CD4-positive, alpha-beta memory T cell (primary cell): Measurements from ENCODE around the gene ITIH2. TPM values are rescaled to one million over a fixed set of nuclear protein-coding genes. Genes with fewer than 3 reads are reported as not detected.

Source experiments
- CTCF ChIA-PET: fragments of 350-600 bp; sonication (Branson Sonifier 250); formaldehyde crosslinking; loops from one replicate; lab custom pipeline; 2021; ENCODE audit warnings: inconsistent platforms; ENCODE audit not compliant: partially characterized antibody; lab: Charles Lee
- POLR2A ChIA-PET: fragments of 350-600 bp; sonication (Branson Sonifier 250); formaldehyde crosslinking; loops from one replicate; lab custom pipeline; 2021; ENCODE audit not compliant: partially characterized antibody; lab: Charles Lee
- DNase-seq, 5 donors: peaks; one replicate each; pipeline versions ENCODE4 v3.0.0 to v3.0.0-alpha.2; 2020 to 2022; ENCODE audit warnings: mixed read lengths in 1 of 5
- H3K27ac ChIP-seq: one replicate; pipeline ENCODE4 v1.7.0; 2013; ENCODE audit warnings: low read depth, low read length
- H3K27me3 ChIP-seq: 2 replicates; pipeline ENCODE4 v1.7.0; 2013; ENCODE audit warnings: mild to moderate bottlenecking, low read length, moderate library complexity; ENCODE audit not compliant: insufficient read depth
- H3K36me3 ChIP-seq: 2 replicates; pipeline ENCODE4 v1.7.0; 2013; ENCODE audit warnings: mild to moderate bottlenecking, low read length, moderate library complexity; ENCODE audit not compliant: insufficient read depth
- H3K4me1 ChIP-seq: 2 replicates; pipeline ENCODE4 v1.7.0; 2013; ENCODE audit warnings: mild to moderate bottlenecking, low read length, moderate library complexity; ENCODE audit not compliant: insufficient read depth
- H3K4me3 ChIP-seq, 2 donors: one replicate each; pipeline ENCODE4 v1.7.0; 2013; ENCODE audit warnings: low read length in 2 of 2, mild to moderate bottlenecking in 1 of 2
- H3K9me3 ChIP-seq, 2 donors: one replicate each; pipeline ENCODE4 v1.7.0; 2013; ENCODE audit warnings: low read length in 2 of 2, control low read depth in 1 of 2; ENCODE audit not compliant: control insufficient read depth in 1 of 2
- H3K27ac Mint-ChIP-seq, 7 donors: one replicate each; pipeline ENCODE4 v1.8.0; 2020 to 2021; ENCODE audit warnings: mixed read lengths in 7 of 7, mild to moderate bottlenecking in 6 of 7, inconsistent platforms in 3 of 7, moderate library complexity in 3 of 7
- H3K27me3 Mint-ChIP-seq, 2 donors: one replicate each; pipeline ENCODE4 v1.8.0; 2020 to 2021; ENCODE audit warnings: mixed read lengths in 2 of 2
- H3K36me3 Mint-ChIP-seq, 2 donors: one replicate each; pipeline ENCODE4 v1.8.0; 2020 to 2021; ENCODE audit warnings: mixed read lengths in 2 of 2, inconsistent platforms in 1 of 2, mild to moderate bottlenecking in 1 of 2
- H3K4me1 Mint-ChIP-seq, 4 donors: one replicate each; pipeline ENCODE4 v1.8.0; 2020 to 2021; ENCODE audit warnings: mixed read lengths in 4 of 4, mild to moderate bottlenecking in 1 of 4
- H3K4me3 Mint-ChIP-seq, 8 donors: one replicate each; pipeline ENCODE4 v1.8.0; 2020 to 2021; ENCODE audit warnings: mixed read lengths in 8 of 8, mild to moderate bottlenecking in 7 of 8, moderate library complexity in 6 of 8, inconsistent platforms in 3 of 8
- H3K9me3 Mint-ChIP-seq, 8 donors: one replicate each; pipeline ENCODE4 v1.8.0; 2020 to 2021; ENCODE audit warnings: mixed read lengths in 8 of 8, mild to moderate bottlenecking in 5 of 8, inconsistent platforms in 3 of 8, moderate library complexity in 1 of 8
- intact Hi-C: fragments of 100-400 bp; cut with micrococcal nuclease; formaldehyde crosslinking; loops from one replicate; pipeline ENCODE4 v1.15.1; 2023
- polyA plus RNA-seq, 2 donors: library from polyadenylated mRNA; unstranded; fragments of 300-500 nt; fragmentation: Illumina TruSeq; gene quantifications; one replicate each; pipeline ENCODE4 v1.2.3, GENCODE V29; 2021
- total RNA-seq, 2 experiments: library from RNA; stranded (reverse); gene quantifications; one replicate each; pipeline ENCODE4 v1.2.3, GENCODE V29; 2021

The ITIH2 gene
- total and polyA plus RNA-seq, 4 experiments from 2014 or later, result not detected

- peaks cover 0 to 9% of the 10 kb centered on the region in 2 donors for H3K36me3 Mint-ChIP-seq
- no peak for DNase-seq
- Histone ChIP-seq H3K27ac (no peak overlapping the region), H3K27me3 (no peaks in the 10 kb centered on the region), H3K9me3 (no peaks in the 10 kb centered on the region), H3K4me3 (no peak overlapping the region), H3K36me3 (no peaks in the 10 kb centered on the region), H3K4me1 (no peaks in the 10 kb centered on the region)
- H3K27ac Mint-ChIP-seq, result no peak overlapping the region
- peaks cover 12% of the 10 kb centered on the region in 2 donors for H3K27me3 Mint-ChIP-seq
- peaks cover 4 to 26% (median 15%) of the 10 kb centered on the region in 8 donors for H3K9me3 Mint-ChIP-seq
- ChIA-PET POLR2A (no interaction called here), CTCF (interaction anchor here (3.6 kb wide), 1 partner anchor 9 kb away, joined by 16 read pairs; no protein-coding TSS in a partner anchor)
- H3K4me1 Mint-ChIP-seq, result no peaks in the 10 kb centered on the region
- H3K4me3 Mint-ChIP-seq, result no peak overlapping the region
- intact Hi-C loops, result no loop called here
These were observed 6.6 kb upstream of the ITIH2 start for GRCh38 chr10:7696545-7696944.

GRCh38 chr10:7697426-7697825 is 5.7 kb upstream of the ITIH2 start:
- POLR2A ChIA-PET, result no interaction called here
- Mint-ChIP-seq H3K36me3 (peaks cover 0 to 9% of the 10 kb centered on the region in 2 donors), H3K4me1 (no peaks in the 10 kb centered on the region), H3K27ac (no peak overlapping the region), H3K27me3 (peaks cover 15 to 16% of the 10 kb centered on the region in 2 donors), H3K9me3 (peaks cover 4 to 17% (median 12%) of the 10 kb centered on the region in 8 donors), H3K4me3 (no peak overlapping the region)
- Histone ChIP-seq H3K4me1 (no peaks in the 10 kb centered on the region), H3K9me3 (no peaks in the 10 kb centered on the region), H3K27ac (no peak overlapping the region), H3K4me3 (no peak overlapping the region), H3K27me3 (no peaks in the 10 kb centered on the region), H3K36me3 (no peaks in the 10 kb centered on the region)
- CTCF ChIA-PET, result interaction anchor here (0.8 to 3.6 kb wide), 2 partner anchors 10 to 172 kb away, joined by 3 to 16 read pairs; no protein-coding TSS in a partner anchor
- intact Hi-C loops, result no loop called here
- DNase-seq, result no peak

- POLR2A ChIA-PET, result no interaction called here
- H3K4me3 Mint-ChIP-seq, result no peak overlapping the region
These were observed 2.5 kb upstream of the ITIH2 start for GRCh38 chr10:7700577-7701125.

GRCh38 chr10:7701158-7701742 is 1.9 kb upstream of the ITIH2 start:
- H3K27me3 ChIP-seq, result peaks cover 2% of the 10 kb centered on the region
- intact Hi-C loops, result no loop called here
- Mint-ChIP-seq H3K27ac (no peak overlapping the region), H3K27me3 (peaks cover 24 to 38% of the 10 kb centered on the region in 2 donors), H3K4me1 (no peaks in the 10 kb centered on the region), H3K36me3 (no peaks in the 10 kb centered on the region), H3K4me3 (no peak overlapping the region), H3K9me3 (no peaks in the 10 kb centered on the region)
- H3K36me3 ChIP-seq, result no peaks in the 10 kb centered on the region
- H3K4me3 ChIP-seq, result no peak overlapping the region
- no peak overlapping the region for H3K27ac ChIP-seq
- POLR2A ChIA-PET, result no interaction called here
- DNase-seq, result no peak
- no peaks in the 10 kb centered on the region for H3K4me1 ChIP-seq
- CTCF ChIA-PET, result no interaction called here
- H3K9me3 ChIP-seq, result no peaks in the 10 kb centered on the region

More at GRCh38 chr10:7700577-7701125, 2.5 kb upstream of the ITIH2 start:
- Histone ChIP-seq H3K36me3 (no peaks in the 10 kb centered on the region), H3K4me3 (no peak overlapping the region), H3K4me1 (no peaks in the 10 kb centered on the region), H3K27me3 (no peaks in the 10 kb centered on the region), H3K27ac (no peak overlapping the region), H3K9me3 (no peaks in the 10 kb centered on the region)
- Mint-ChIP-seq H3K4me1 (no peaks in the 10 kb centered on the region), H3K27ac (no peak overlapping the region), H3K36me3 (no peaks in the 10 kb centered on the region), H3K27me3 (peaks cover 24 to 36% of the 10 kb centered on the region in 2 donors), H3K9me3 (no peaks in the 10 kb centered on the region)
- no peak for DNase-seq
- intact Hi-C loops, result no loop called here
- CTCF ChIA-PET, result interaction anchor here (0.7 to 1.3 kb wide), 2 partner anchors 11 to 14 kb away, joined by 3 to 4 read pairs; no protein-coding TSS in a partner anchor

- Mint-ChIP-seq H3K4me1 (no peaks in the 10 kb centered on the region), H3K9me3 (no peaks in the 10 kb centered on the region), H3K36me3 (no peaks in the 10 kb centered on the region), H3K4me3 (no peak overlapping the region), H3K27me3 (peaks cover 25 to 42% of the 10 kb centered on the region in 2 donors), H3K27ac (no peak overlapping the region)
- ChIA-PET POLR2A (no interaction called here), CTCF (interaction anchor here (1.1 kb wide), 1 partner anchor 15 kb away, joined by 4 read pairs; no protein-coding TSS in a partner anchor)
- Histone ChIP-seq H3K27me3 (peaks cover 5% of the 10 kb centered on the region), H3K36me3 (no peaks in the 10 kb centered on the region), H3K9me3 (no peaks in the 10 kb centered on the region), H3K27ac (no peak overlapping the region), H3K4me3 (no peak overlapping the region), H3K4me1 (no peaks in the 10 kb centered on the region)
- DNase-seq, result no peak
- intact Hi-C loops, result no loop called here
These were observed 766 bp upstream of the ITIH2 start for GRCh38 chr10:7702288-7702812.

- no peaks in the 10 kb centered on the region for H3K9me3 ChIP-seq
- intact Hi-C loops, result no loop called here
- H3K4me1 ChIP-seq, result no peaks in the 10 kb centered on the region
- H3K4me3 Mint-ChIP-seq, result no peak overlapping the region
- H3K27ac Mint-ChIP-seq, result no peak overlapping the region
- H3K36me3 ChIP-seq, result no peaks in the 10 kb centered on the region
- no peaks in the 10 kb centered on the region for H3K9me3 Mint-ChIP-seq
- CTCF ChIA-PET, result no interaction called here
- no peak for DNase-seq
- H3K27me3 ChIP-seq, result peaks cover 5% of the 10 kb centered on the region
- POLR2A ChIA-PET, result no interaction called here
- H3K27ac ChIP-seq, result no peak overlapping the region
- H3K4me1 Mint-ChIP-seq, result no peaks in the 10 kb centered on the region
- no peak overlapping the region for H3K4me3 ChIP-seq
- peaks cover 20 to 42% of the 10 kb centered on the region in 2 donors for H3K27me3 Mint-ChIP-seq
- no peaks in the 10 kb centered on the region for H3K36me3 Mint-ChIP-seq
These were observed 1.2 kb downstream of the ITIH2 start for GRCh38 chr10:7704071-7705016.

GRCh38 chr10:7705341-7705740 is 2.2 kb downstream of the ITIH2 start:
- POLR2A ChIA-PET, result no interaction called here
- CTCF ChIA-PET, result no interaction called here
- Histone ChIP-seq H3K27ac (no peak overlapping the region), H3K9me3 (no peaks in the 10 kb centered on the region), H3K4me1 (no peaks in the 10 kb centered on the region), H3K4me3 (no peak overlapping the region), H3K27me3 (peaks cover 5% of the 10 kb centered on the region), H3K36me3 (no peaks in the 10 kb centered on the region)
- no peaks in the 10 kb centered on the region for H3K4me1 Mint-ChIP-seq
- peaks cover 19 to 41% of the 10 kb centered on the region in 2 donors for H3K27me3 Mint-ChIP-seq
- H3K4me3 Mint-ChIP-seq, result no peak overlapping the region
- no peak for DNase-seq
- H3K9me3 Mint-ChIP-seq, result no peaks in the 10 kb centered on the region
- intact Hi-C loops, result no loop called here
- H3K36me3 Mint-ChIP-seq, result no peaks in the 10 kb centered on the region
- no peak overlapping the region for H3K27ac Mint-ChIP-seq
